ENCODE measurements around the gene PSMB7.

DNA sequence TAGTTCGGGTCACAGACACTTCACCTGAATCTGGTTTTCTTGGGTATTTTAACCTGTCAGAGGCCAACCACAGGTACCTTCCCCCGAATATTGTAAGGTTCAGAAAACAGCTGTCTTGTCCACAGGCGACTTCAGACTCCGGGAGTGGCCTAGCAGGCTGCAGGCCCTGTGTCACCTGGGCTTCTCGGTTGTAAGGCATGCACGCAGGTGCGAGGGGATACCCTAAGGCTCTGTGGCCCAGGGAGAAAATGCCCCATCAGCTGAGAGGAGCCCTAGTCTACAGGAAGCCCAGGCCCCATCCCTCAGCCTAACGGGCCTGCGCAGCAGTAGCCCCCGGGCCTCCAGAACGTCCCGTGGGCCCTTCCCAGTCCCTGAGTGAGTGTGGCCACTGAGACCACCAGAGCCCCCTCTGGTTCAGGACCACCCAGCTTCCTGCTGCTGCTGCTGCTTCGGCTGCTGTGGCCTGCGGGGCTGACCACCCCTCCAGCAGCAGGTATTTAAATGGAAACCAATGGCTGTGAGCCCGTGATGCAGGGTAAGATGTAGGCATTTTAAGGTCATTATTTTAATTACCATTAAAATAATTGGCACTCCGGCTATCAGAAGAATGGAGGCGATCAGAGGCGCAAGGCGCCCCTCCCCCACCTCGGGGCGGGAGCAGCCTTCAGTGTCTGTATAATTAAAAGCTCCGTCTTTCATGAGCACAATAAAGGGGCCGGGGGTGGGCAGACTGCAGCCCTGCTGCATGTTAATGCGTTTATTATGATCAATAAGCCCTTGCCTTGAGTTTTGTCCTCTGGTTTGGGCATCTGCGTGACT, 65.4 kb downstream of the PSMB7 start:
- no peak for TF ChIP-seq POLR2A (IDR thresholded peaks at IDR 0.05)
- TF ChIP-seq, protein P1, sequence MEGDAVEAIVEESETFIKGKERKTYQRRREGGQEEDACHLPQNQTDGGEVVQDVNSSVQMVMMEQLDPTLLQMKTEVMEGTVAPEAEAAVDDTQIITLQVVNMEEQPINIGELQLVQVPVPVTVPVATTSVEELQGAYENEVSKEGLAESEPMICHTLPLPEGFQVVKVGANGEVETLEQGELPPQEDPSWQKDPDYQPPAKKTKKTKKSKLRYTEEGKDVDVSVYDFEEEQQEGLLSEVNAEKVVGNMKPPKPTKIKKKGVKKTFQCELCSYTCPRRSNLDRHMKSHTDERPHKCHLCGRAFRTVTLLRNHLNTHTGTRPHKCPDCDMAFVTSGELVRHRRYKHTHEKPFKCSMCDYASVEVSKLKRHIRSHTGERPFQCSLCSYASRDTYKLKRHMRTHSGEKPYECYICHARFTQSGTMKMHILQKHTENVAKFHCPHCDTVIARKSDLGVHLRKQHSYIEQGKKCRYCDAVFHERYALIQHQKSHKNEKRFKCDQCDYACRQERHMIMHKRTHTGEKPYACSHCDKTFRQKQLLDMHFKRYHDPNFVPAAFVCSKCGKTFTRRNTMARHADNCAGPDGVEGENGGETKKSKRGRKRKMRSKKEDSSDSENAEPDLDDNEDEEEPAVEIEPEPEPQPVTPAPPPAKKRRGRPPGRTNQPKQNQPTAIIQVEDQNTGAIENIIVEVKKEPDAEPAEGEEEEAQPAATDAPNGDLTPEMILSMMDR (IDR thresholded peaks at IDR 0.05) = no peak
- TF ChIP-seq EP300 (IDR thresholded peaks at IDR 0.05) = no peak
